SKM-1 treated with dmso at 0.1 percent for 144 hours (cell line): Measurements from ENCODE around the gene FMNL2.
"Not testable (repeated sequence)": the region's sequence is repeated elsewhere in the genome, so short reads cannot be mapped to it uniquely, and the experiment has no call there.

Experiments
- DNase-seq: peaks from one replicate; lab custom pipeline; 2025; ENCODE audit not compliant: unreplicated experiment; lab: John Stamatoyannopoulos, UW

The FMNL2 gene

GRCh38 chr2:152513681-152514080 lies 178.7 kb downstream of the FMNL2 start:
- no peak for DNase-seq

GRCh38 chr2:152518034-152518433 lies 183.1 kb downstream of the FMNL2 start:
- no peak for DNase-seq

DNA sequence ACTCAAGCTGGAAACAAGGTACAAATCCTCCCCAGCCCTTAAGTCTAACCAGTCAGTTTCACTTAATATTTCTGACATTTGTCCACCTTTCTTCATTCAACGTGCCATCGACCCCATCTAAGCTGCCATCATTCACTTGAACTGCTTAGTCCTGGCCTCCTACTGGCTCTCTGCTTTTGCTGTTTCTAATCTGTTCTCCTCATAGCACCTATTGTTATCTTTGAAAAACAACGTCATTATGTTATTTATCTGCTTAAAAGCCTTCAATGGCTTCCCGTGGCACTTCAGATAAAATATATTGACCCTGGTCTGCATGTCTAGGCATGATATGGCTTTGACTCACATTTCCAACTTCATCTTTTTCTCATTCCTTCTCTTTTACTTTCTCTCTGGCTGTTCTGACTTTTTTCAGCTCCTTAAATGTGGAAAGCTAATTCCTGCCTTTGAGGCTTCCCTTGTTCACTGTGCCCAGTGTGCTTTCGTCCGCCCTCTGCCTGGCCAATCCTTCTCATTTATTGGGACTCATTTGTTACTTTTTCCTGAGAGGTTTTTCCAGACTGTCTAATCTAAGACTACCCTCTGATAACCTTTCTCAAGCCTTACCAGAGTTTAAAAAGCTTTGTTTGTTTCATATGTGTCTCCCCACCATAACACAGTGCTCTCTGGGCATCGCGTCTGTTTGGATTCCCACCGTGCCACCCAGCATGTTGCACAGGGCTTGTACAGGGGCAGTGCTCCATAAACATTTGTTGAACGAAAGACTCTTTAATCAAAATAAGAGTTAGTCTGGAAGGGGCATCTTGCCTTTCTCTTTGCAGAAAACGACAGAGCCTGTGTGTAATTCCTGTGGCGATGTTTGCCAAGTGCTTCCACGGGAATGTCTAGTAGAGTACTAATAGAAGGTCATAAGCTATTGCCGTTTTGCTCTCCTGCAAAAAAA lies 183.9 kb downstream of the FMNL2 start:
- DNase-seq = no peak

GRCh38 chr2:152519581-152519952 lies 184.6 kb downstream of the FMNL2 start:
- DNase-seq = no peak

- no peak for DNase-seq
Observed at GRCh38 chr2:152520759-152521158, 185.8 kb downstream of the FMNL2 start.

- not testable (repeated sequence) for DNase-seq
Observed at GRCh38 chr2:152522446-152522845, 187.5 kb downstream of the FMNL2 start.

DNA sequence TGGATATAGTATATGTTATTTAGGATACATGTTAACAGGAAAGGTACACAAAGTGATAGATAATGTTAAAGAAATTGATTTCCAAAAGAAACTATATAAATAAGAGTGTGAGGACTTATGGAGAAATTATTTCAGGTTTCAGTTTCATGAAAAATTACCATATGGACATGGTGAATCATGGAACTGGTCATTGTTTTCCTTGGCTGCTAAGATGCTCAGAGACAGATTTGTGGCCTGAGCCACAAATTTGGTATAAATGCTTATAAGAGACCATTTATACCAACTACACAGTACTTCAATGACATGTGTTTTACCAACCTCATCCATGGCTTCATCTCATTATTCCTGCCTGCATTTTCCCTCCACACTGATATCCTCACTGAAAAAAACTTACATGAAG lies 188.1 kb downstream of the FMNL2 start:
- DNase-seq = no peak

GRCh38 chr2:152525277-152525838 lies 190.4 kb downstream of the FMNL2 start:
- DNase-seq = no peak

- no peak for DNase-seq
Observed at GRCh38 chr2:152529420-152530115, 194.6 kb downstream of the FMNL2 start.

- no peak for DNase-seq
Observed at GRCh38 chr2:152532241-152532640, 197.3 kb downstream of the FMNL2 start.

GRCh38 chr2:152534460-152535135 lies 199.6 kb downstream of the FMNL2 start:
- no peak for DNase-seq

- peak; percentile 89 for DNase-seq
Observed at GRCh38 chr2:152537081-152537651, 202.2 kb downstream of the FMNL2 start.

DNA sequence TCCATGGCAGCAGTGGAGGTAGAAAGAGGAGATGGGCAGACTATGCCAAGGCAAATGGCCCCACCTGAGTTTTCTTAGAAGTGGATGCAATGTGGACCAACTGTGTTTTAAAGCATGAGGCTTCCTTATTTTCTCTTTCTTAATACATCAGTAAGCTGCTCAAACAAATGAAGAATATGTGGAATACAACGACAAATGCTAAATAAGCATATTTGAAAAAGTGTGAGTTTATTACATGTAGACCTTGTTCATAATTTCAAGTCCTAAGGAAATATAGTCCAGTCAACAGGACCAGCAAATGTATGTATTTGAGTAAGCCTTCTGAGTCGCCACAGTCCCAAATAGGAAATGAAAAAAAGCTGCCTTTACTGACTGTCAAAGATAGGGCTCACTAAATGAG lies 204.4 kb downstream of the FMNL2 start:
- no peak for DNase-seq

- DNase-seq = no peak
Observed at GRCh38 chr2:152541712-152542111, 206.7 kb downstream of the FMNL2 start.

- DNase-seq = no peak
Observed at GRCh38 chr2:152542337-152542994, 207.5 kb downstream of the FMNL2 start.

DNA sequence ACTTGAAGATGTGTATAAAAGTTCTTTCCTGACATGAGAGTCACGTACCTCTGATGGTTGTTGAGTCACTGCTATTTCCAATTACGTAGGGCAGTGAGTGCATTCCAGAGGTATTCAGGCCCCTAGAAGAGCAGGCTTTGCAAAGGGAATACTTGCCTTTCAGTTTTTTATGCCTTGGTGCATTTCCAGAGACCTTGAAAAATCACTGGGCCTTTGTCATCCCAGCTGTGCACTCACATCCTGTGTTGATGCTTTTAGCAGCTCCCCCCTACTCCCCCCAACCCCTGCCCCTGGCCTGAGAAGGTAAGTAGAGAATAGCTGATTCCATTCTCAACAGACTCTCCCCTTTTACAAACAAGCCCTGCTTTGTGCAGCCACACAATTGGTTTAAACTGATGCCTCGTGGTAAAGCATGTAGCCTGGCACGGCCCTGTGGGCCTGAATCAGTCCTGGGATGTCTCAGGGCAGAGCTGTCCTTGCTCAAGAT lies 208.1 kb downstream of the FMNL2 start:
- DNase-seq = no peak

DNA sequence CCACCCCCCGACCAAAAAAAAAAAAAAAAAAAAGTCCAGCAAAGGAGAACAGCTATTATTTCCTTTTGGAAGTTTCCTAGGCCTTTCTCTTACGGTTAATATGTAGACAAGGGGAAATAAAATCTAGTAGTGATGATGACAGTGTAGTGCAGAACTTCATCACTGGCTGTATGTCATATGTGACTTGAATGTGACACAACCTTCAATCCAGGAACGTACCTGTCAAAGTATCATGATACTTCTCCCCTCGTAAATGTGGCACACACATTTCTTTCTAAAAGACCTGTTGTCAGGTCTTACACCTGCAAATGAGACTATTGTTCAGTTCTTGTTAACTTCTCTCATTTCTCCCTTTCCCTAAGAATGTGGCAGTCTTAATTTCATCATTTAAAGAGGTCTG lies 208.7 kb downstream of the FMNL2 start:
- no peak for DNase-seq

- no peak for DNase-seq
Observed at GRCh38 chr2:152544638-152545037, 209.7 kb downstream of the FMNL2 start.

DNA sequence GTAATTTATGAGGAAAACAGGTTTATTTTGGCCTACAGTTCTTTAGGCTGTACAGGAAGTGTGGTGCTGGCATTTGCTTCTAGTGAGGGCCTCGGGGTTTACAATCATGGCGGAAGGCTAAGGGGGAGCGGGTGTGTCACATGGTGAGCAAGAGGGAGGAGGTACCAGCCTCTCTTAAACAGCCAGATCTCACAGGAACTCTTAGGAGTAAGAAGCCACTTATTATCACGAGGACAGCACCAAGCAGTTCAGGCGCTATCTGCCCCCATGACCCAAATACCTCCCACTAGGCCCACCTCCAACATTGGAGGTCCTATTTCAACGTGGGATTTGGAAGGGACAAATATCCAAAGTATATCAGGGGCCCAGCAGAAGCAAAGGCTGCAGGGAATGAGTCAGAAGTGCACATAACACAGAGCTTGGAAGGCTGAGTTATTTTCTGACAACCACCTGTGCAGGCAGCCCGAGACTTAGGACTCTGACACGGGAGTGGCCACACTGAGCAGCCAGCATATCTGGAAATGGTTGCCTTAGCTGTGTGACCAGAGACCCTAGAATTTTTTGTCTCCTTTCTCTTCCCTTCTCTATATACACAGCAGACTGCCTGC lies 211.4 kb downstream of the FMNL2 start:
- no peak for DNase-seq
